ENCODE data around the gene MED27. TPM values are rescaled to one million over a fixed set of nuclear protein-coding genes. Genes with fewer than 3 reads are reported as not detected.

The MED27 gene
- total and polyA plus RNA-seq, 2 of the 4 experiments (the other 2 are of a cell fraction): 50.2 to 63.4 TPM

GRCh38 chr9:131950487-131950886 is 129.2 kb downstream of the MED27 start:
- Histone ChIP-seq H2BK120ac (ENCODE audit: low read depth, low read length) (no peak overlapping the region), H4K20me1 (ENCODE audit: insufficient read depth, low read length) (peaks cover 15% of the 10 kb centered on the region; the same call in 1 of the 2 replicates)
- intact Hi-C loops (cut with micrococcal nuclease): no loop called here

More at GRCh38 chr9:131950487-131950886, 129.2 kb downstream of the MED27 start:
- WGBS, 2 experiments (ENCODE audit: extremely low coverage in 2 of 2, insufficient read length in 1 of 2): 91% methylated on average over 3 of the region's 9 CpGs; no CpG with 5 or more reads in 1 of the 2 experiments
- ATAC-seq (ENCODE audit: low read depth): no peak
- H4K8ac ChIP-seq (ENCODE audit: low read depth in 2 of 2, low read length in 2 of 2): no peak overlapping the region
- no TSS peak for BruUV-seq (replicated peaks)
- no peak overlapping the region for H2AK5ac ChIP-seq (ENCODE audit: low read depth, low read length)
- peaks cover 4% of the 10 kb centered on the region for H3K4me1 ChIP-seq (ENCODE audit: control insufficient read depth, insufficient read depth, low read length)
- no peaks in the 10 kb centered on the region for H3K9me3 ChIP-seq (ENCODE audit: control insufficient read depth, insufficient read depth, low read length)
- no peak overlapping the region for H2BK5ac ChIP-seq (ENCODE audit: low read depth, low read length, poor library complexity, severe bottlenecking)
- H3K4ac ChIP-seq (ENCODE audit: low read depth, low read length): no peak overlapping the region
- no peaks in the 10 kb centered on the region for H3K36me3 ChIP-seq (ENCODE audit: control insufficient read depth, insufficient read depth, low read length)
- CTCF ChIA-PET: no interaction called here
- in situ Hi-C loops (cut with MboI; ENCODE audit: low sequenced_read_pairs) (no loop called here), dilution Hi-C loops (cut with HindIII; ENCODE audit: low sequenced_read_pairs, unreplicated experiment) (no loop called here)
- H3K14ac ChIP-seq (replicated peaks; ENCODE audit: low read depth, low read length): no peak overlapping the region
- H4K5ac ChIP-seq (ENCODE audit: low read depth, low read length): no peak overlapping the region
- H4K91ac ChIP-seq (ENCODE audit: insufficient read depth, low read depth, low read length): no peak overlapping the region
- peaks cover 15% of the 10 kb centered on the region; the same call in 1 of the 2 replicates for H3K9me1 ChIP-seq (ENCODE audit: insufficient read depth, low read length)
- POLR2A ChIA-PET (ENCODE audit: unreplicated experiment): no interaction called here
- no peak overlapping the region for H2AK9ac ChIP-seq (replicated peaks; ENCODE audit: low read depth, low read length, poor library complexity)
- H2BK20ac ChIP-seq (ENCODE audit: low read depth, low read length): no peak overlapping the region
- H3K56ac ChIP-seq (ENCODE audit: extremely low read depth, insufficient read depth, low read length): no peak overlapping the region
- H3K4me3 ChIP-seq (ENCODE audit: insufficient read depth, low read depth, low read length): no peak overlapping the region
- DNase-seq: no peak
- H3K18ac ChIP-seq (ENCODE audit: low read depth, low read length): no peak overlapping the region
- H2BK15ac ChIP-seq (ENCODE audit: low read depth, low read length): no peak overlapping the region
- H3K27me3 ChIP-seq (ENCODE audit: control insufficient read depth, insufficient read depth, low read length): no peaks in the 10 kb centered on the region
- no peak overlapping the region for H3K23ac ChIP-seq (ENCODE audit: low read depth, low read length)
- H3K27ac ChIP-seq (ENCODE audit: insufficient read depth, low read length): no peak overlapping the region
- H2AFZ ChIP-seq (replicated peaks; ENCODE audit: low read length, poor library complexity): no peak overlapping the region
- no peak for TF ChIP-seq NFE2L2 (IDR thresholded peaks at IDR 0.05; ENCODE audit: low read depth, low read length)
- TF ChIP-seq MAFK (IDR thresholded peaks at IDR 0.05; ENCODE audit: low read depth, low read length): no peak
- TF ChIP-seq FOS (IDR thresholded peaks at IDR 0.05; ENCODE audit: low read depth, low read length): no peak
- TF ChIP-seq CHD1 (IDR thresholded peaks at IDR 0.05; ENCODE audit: low read depth, low read length): no peak
- TF ChIP-seq BHLHE40 (IDR thresholded peaks at IDR 0.05; ENCODE audit: low read depth, low read length): no peak
- TF ChIP-seq, protein P1, sequence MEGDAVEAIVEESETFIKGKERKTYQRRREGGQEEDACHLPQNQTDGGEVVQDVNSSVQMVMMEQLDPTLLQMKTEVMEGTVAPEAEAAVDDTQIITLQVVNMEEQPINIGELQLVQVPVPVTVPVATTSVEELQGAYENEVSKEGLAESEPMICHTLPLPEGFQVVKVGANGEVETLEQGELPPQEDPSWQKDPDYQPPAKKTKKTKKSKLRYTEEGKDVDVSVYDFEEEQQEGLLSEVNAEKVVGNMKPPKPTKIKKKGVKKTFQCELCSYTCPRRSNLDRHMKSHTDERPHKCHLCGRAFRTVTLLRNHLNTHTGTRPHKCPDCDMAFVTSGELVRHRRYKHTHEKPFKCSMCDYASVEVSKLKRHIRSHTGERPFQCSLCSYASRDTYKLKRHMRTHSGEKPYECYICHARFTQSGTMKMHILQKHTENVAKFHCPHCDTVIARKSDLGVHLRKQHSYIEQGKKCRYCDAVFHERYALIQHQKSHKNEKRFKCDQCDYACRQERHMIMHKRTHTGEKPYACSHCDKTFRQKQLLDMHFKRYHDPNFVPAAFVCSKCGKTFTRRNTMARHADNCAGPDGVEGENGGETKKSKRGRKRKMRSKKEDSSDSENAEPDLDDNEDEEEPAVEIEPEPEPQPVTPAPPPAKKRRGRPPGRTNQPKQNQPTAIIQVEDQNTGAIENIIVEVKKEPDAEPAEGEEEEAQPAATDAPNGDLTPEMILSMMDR (conservative IDR thresholded peaks at IDR 0.05; ENCODE audit: low read depth, low read length): no peak
- no peak for TF ChIP-seq MXI1 (IDR thresholded peaks at IDR 0.05; ENCODE audit: borderline replicate concordance, low read depth, low read length)
- no peak for TF ChIP-seq RAD21 (IDR thresholded peaks at IDR 0.05; ENCODE audit: low read length)
- TF ChIP-seq RCOR1 (IDR thresholded peaks at IDR 0.05; ENCODE audit: insufficient replicate concordance, low read length): no peak
- no peak for TF ChIP-seq USF2 (IDR thresholded peaks at IDR 0.05; ENCODE audit: low read depth, low read length)
- TF ChIP-seq SMC3 (IDR thresholded peaks at IDR 0.05; ENCODE audit: low read depth, low read length): no peak
- no peak for TF ChIP-seq CEBPB (IDR thresholded peaks at IDR 0.05; ENCODE audit: low read depth, low read length)
- no peak for TF ChIP-seq ELK1 (IDR thresholded peaks at IDR 0.05; ENCODE audit: borderline replicate concordance, low read depth, low read length)
- no peak overlapping the region for H3K4me2 ChIP-seq (ENCODE audit: low read depth, low read length)
- H3K79me1 ChIP-seq (ENCODE audit: low read depth in 1 of 2, low read length in 2 of 2): peaks cover 5 to 47% of the 10 kb centered on the region in 2 experiments; a peak in 3 of 4 replicates
- H3K9ac ChIP-seq (ENCODE audit: low read depth, low read length): no peak overlapping the region
